Endothelial cell of umbilical vein (primary cell): ENCODE measurements around the gene LENG8. TPM values are rescaled to one million over a fixed set of nuclear protein-coding genes. Genes with fewer than 3 reads are reported as not detected.

ENCODE experiments used
- BruUV-seq: library from RNA; stranded (reverse); fragments of 400-500 nt; replicated peaks from 2 replicates; lab custom pipeline; 2021; lab: Mats Ljungman, UMichigan
- CTCF ChIA-PET: fragments of 300-600, 350-600 bp; sonication (Branson Sonifier 250); formaldehyde crosslinking; loops from one replicate; lab custom pipeline; 2021; ENCODE audit warnings: antibody characterized with exemption, inconsistent platforms; lab: Charles Lee
- POLR2A ChIA-PET: fragments of 300-600, 350-600 bp; sonication (Branson Sonifier 250); formaldehyde crosslinking; loops from one replicate; lab custom pipeline; 2021; ENCODE audit warnings: antibody characterized with exemption, inconsistent platforms; lab: Charles Lee
- DNase-seq: peaks from one replicate; pipeline ENCODE4 v3.0.0-alpha.2; 2011; ENCODE audit warnings: low read depth, low spot score
- FAIRE-seq: peaks from 2 replicates; lab custom pipeline; 2011; peaks lifted over from hg19 to GRCh38; lab: Jason Lieb, UNC
- H2AFZ ChIP-seq: 2 replicates; pipeline ENCODE4 v1.6.0; 2012; ENCODE audit warnings: low read depth, low read length, control low read depth, inconsistent platforms
- H3K27ac ChIP-seq: 2 replicates; pipeline ENCODE4 v1.5.1; 2011; ENCODE audit warnings: low read depth, mild to moderate bottlenecking, control low read depth, low read length, moderate library complexity; ENCODE audit not compliant: insufficient read depth
- H3K27me3 ChIP-seq, 2 experiments: 2 replicates each; pipeline versions ENCODE4 v1.6.0 to v1.6.1; 2011; ENCODE audit warnings: low read length in 2 of 2, mixed read lengths in 1 of 2; ENCODE audit not compliant: control insufficient read depth in 2 of 2, insufficient read depth in 2 of 2
- H3K36me3 ChIP-seq, 2 experiments: 2 replicates in 1 of 2; 3 replicates in 1 of 2; pipeline ENCODE4 v1.5.1; 2011; ENCODE audit warnings: low read length in 2 of 2, mild to moderate bottlenecking in 1 of 2, moderate library complexity in 1 of 2; ENCODE audit not compliant: control insufficient read depth in 2 of 2, insufficient read depth in 2 of 2; ENCODE audit errors: extremely low read depth in 1 of 2
- H3K4me1 ChIP-seq: 3 replicates; pipeline ENCODE4 v1.5.1; 2011; ENCODE audit warnings: mild to moderate bottlenecking, low read length; ENCODE audit not compliant: control insufficient read depth, insufficient read depth; ENCODE audit errors: extremely low read depth
- H3K4me2 ChIP-seq: 2 replicates; pipeline ENCODE4 v1.6.1; 2011; ENCODE audit warnings: low read length, control low read depth, mixed read lengths; ENCODE audit not compliant: insufficient read depth
- H3K4me3 ChIP-seq, 3 experiments: fragments of 200-600 bp in 1 of 3; sonication (generic), shearing (Covaris generic) in 1 of 3; replicated peaks in 1 of 3; 2 replicates each; pipeline ENCODE4 v1.5.1; 2011 to 2016; ENCODE audit warnings: control low read depth in 3 of 3, low read length in 3 of 3, mild to moderate bottlenecking in 2 of 3, inconsistent platforms in 1 of 3, low read depth in 1 of 3, moderate library complexity in 1 of 3; ENCODE audit not compliant: insufficient read depth in 1 of 3
- H3K79me2 ChIP-seq: 2 replicates; pipeline ENCODE4 v1.6.0; 2012; ENCODE audit warnings: low read length, inconsistent platforms; ENCODE audit not compliant: control insufficient read depth, insufficient read depth
- H3K9ac ChIP-seq: replicated peaks from 2 replicates; pipeline ENCODE3; 2011; ENCODE audit warnings: low read length, control low read depth; ENCODE audit not compliant: insufficient read depth; ENCODE audit errors: extremely low read depth
- H3K9me1 ChIP-seq: replicated peaks from 3 replicates; pipeline ENCODE4 v1.6.0; 2011; ENCODE audit warnings: mild to moderate bottlenecking, low read length; ENCODE audit not compliant: control insufficient read depth, insufficient read depth; ENCODE audit errors: extremely low read depth
- H3K9me3 ChIP-seq: replicated peaks from 2 replicates; pipeline ENCODE4 v1.5.1; 2012; ENCODE audit warnings: low read length, inconsistent platforms; ENCODE audit not compliant: control insufficient read depth, insufficient read depth
- H4K20me1 ChIP-seq: replicated peaks from 2 replicates; pipeline ENCODE3; 2011; ENCODE audit warnings: mild to moderate bottlenecking, low read length; ENCODE audit not compliant: control insufficient read depth, insufficient read depth; ENCODE audit errors: extremely low read depth
- EZH2 ChIP-seq: IDR thresholded peaks from 2 replicates; pipeline ENCODE4 v1.6.1; 2012; ENCODE audit warnings: borderline replicate concordance, low read depth, mild to moderate bottlenecking, moderate library complexity, low read length, inconsistent platforms; ENCODE audit not compliant: severe bottlenecking
- FOS ChIP-seq: IDR thresholded peaks from 2 replicates; pipeline ENCODE4 v1.6.1; 2011; ENCODE audit warnings: mild to moderate bottlenecking, low read length, moderate library complexity, borderline replicate concordance; ENCODE audit not compliant: insufficient read depth
- GATA2 ChIP-seq: IDR thresholded peaks from 2 replicates; pipeline ENCODE4 v1.7.0; 2011; ENCODE audit warnings: low read depth, mild to moderate bottlenecking, moderate library complexity, mixed read lengths, low read length; ENCODE audit not compliant: insufficient read length, insufficient read depth
- JUN ChIP-seq: IDR thresholded peaks from 2 replicates; pipeline ENCODE4 v1.6.1; 2011; ENCODE audit warnings: borderline replicate concordance, low read depth; ENCODE audit not compliant: insufficient read length, insufficient read depth
- MYC ChIP-seq: IDR thresholded peaks from one replicate; pipeline ENCODE4 v1.6.1; 2011; ENCODE audit warnings: mild to moderate bottlenecking, low read depth, low read length
- POLR2A ChIP-seq: IDR thresholded peaks from 2 replicates; pipeline ENCODE4 v1.6.1; 2012; ENCODE audit warnings: low read depth, mild to moderate bottlenecking, control low read depth, low read length
- POLR2AphosphoS5 ChIP-seq: IDR thresholded peaks from 2 replicates; pipeline ENCODE4 v1.6.1; 2012; ENCODE audit warnings: low read depth, mild to moderate bottlenecking, control low read depth, low read length, moderate library complexity; ENCODE audit not compliant: insufficient read depth
- dilution Hi-C: fragments of 300-500 bp; cut with MboI; formaldehyde crosslinking; loops from one replicate; pipeline ENCODE4 v1.15.0; 2019; ENCODE audit warnings: low sequenced_read_pairs; ENCODE audit not compliant: extremely low pct_ligation_motif_present
- intact Hi-C: fragments of 100-400 bp; cut with micrococcal nuclease; formaldehyde crosslinking; loops from one replicate; pipeline ENCODE4 v1.10.0; 2022
- polyA plus RNA-seq, 4 experiments: library from polyadenylated mRNA; depleted of rRNA in 3 of 4; stranded (reverse) in 3 of 4; unstranded in 1 of 4; fragments of >200 nt; gene quantifications; 2 replicates each; pipeline versions ENCODE4 v1.2.1 to v1.2.3, GENCODE V29; 2011 to 2012; ENCODE audit warnings: missing spikeins in 1 of 4
- total RNA-seq: library from RNA; stranded (reverse); gene quantifications from 2 replicates; pipeline ENCODE4 v1.2.3, GENCODE V29; 2021
- TF ChIP-seq, protein P1 (sequence below), 2 donors: IDR thresholded peaks; 1 replicate in 1 of 2; 2 replicates in 1 of 2; pipeline ENCODE4 v1.5.1; 2011; ENCODE audit warnings: low read length in 2 of 2, mild to moderate bottlenecking in 2 of 2, moderate library complexity in 2 of 2, control low read depth in 1 of 2, inconsistent platforms in 1 of 2, low read depth in 1 of 2; ENCODE audit not compliant: insufficient read depth in 1 of 2; ENCODE audit errors: extremely low read depth in 1 of 2
- TF ChIP-seq, protein P2 (sequence below): IDR thresholded peaks from 2 replicates; pipeline ENCODE4 v1.6.1; 2011; ENCODE audit not compliant: insufficient read depth, insufficient read length

Gene LENG8
- total and polyA plus RNA-seq, 2 donors (not counting 3 experiments of a cell fraction or from before 2014, with no cell fraction given): 130 to 218 TPM

DNA sequence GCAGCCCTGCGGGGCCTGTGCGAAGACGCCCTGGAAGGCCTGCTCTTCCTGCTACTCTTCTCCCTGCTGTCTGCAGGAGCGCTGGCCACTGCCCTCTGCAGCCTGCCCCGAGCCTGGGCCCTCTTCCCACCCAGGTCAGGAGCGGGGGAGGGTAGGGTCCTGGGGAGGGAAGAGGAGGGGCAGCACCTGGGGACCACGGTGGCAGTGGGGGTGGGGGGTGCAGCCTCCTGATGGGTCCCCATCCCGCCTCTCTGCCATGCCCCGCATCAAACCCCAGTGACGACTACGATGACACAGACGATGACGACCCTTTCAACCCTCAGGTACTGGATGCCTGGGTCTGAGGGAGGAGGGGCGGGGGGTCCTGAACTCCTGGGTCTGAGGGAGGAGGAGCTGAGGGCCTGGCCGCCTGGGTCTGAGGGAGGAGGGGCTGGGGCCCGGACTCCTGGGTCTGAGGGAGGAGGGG is 13.4 kb upstream of the LENG8 start:
- CTCF ChIA-PET: no interaction called here

More for the DNA sequence above, 13.4 kb upstream of the LENG8 start:
- Histone ChIP-seq H3K27ac (no peak overlapping the region), H3K4me2 (no peak overlapping the region), H3K4me1 (no peaks in the 10 kb centered on the region), H3K36me3 (no peaks in the 10 kb centered on the region), H3K79me2 (no peaks in the 10 kb centered on the region), H3K27me3 (no peaks in the 10 kb centered on the region), H3K9ac (no peak overlapping the region), H3K9me1 (no peaks in the 10 kb centered on the region), H3K9me3 (no peaks in the 10 kb centered on the region), H2AFZ (no peak overlapping the region), H3K4me3 (no peak overlapping the region), H4K20me1 (no peaks in the 10 kb centered on the region)
- dilution Hi-C loops (no loop called here), intact Hi-C loops (no loop called here)
- POLR2A ChIA-PET: no interaction called here
- DNase-seq (no peak), FAIRE-seq (no peak)
- no TSS peak for BruUV-seq
- TF ChIP-seq GATA2: no peak
- TF ChIP-seq, protein P1, sequence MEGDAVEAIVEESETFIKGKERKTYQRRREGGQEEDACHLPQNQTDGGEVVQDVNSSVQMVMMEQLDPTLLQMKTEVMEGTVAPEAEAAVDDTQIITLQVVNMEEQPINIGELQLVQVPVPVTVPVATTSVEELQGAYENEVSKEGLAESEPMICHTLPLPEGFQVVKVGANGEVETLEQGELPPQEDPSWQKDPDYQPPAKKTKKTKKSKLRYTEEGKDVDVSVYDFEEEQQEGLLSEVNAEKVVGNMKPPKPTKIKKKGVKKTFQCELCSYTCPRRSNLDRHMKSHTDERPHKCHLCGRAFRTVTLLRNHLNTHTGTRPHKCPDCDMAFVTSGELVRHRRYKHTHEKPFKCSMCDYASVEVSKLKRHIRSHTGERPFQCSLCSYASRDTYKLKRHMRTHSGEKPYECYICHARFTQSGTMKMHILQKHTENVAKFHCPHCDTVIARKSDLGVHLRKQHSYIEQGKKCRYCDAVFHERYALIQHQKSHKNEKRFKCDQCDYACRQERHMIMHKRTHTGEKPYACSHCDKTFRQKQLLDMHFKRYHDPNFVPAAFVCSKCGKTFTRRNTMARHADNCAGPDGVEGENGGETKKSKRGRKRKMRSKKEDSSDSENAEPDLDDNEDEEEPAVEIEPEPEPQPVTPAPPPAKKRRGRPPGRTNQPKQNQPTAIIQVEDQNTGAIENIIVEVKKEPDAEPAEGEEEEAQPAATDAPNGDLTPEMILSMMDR (IDR thresholded peaks at IDR 0.05; ENCODE audit: extremely low read depth in 1 of 2, insufficient read depth in 1 of 2, low read depth in 1 of 2, low read length in 2 of 2): no peak
- TF ChIP-seq, protein P2, sequence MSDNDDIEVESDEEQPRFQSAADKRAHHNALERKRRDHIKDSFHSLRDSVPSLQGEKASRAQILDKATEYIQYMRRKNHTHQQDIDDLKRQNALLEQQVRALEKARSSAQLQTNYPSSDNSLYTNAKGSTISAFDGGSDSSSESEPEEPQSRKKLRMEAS: no peak
- TF ChIP-seq FOS: no peak
- TF ChIP-seq POLR2AphosphoS5: no peak
- TF ChIP-seq EZH2: no peak
- TF ChIP-seq JUN: no peak
- no peak for TF ChIP-seq POLR2A
- TF ChIP-seq MYC: no peak
